Measurements from ENCODE around the gene SH3RF3. TPM values are rescaled to one million over a fixed set of nuclear protein-coding genes. Genes with fewer than 3 reads are reported as not detected.

Gene SH3RF3
- total and polyA plus RNA-seq, 2 of the 13 experiments (the other 11 are each of a cell fraction or from before 2014, with no cell fraction given): 0.04 TPM; not detected in 1

GRCh38 chr2:109265953-109266352, 136.9 kb downstream of the SH3RF3 start (continued):
- TF ChIP-seq, protein P1, sequence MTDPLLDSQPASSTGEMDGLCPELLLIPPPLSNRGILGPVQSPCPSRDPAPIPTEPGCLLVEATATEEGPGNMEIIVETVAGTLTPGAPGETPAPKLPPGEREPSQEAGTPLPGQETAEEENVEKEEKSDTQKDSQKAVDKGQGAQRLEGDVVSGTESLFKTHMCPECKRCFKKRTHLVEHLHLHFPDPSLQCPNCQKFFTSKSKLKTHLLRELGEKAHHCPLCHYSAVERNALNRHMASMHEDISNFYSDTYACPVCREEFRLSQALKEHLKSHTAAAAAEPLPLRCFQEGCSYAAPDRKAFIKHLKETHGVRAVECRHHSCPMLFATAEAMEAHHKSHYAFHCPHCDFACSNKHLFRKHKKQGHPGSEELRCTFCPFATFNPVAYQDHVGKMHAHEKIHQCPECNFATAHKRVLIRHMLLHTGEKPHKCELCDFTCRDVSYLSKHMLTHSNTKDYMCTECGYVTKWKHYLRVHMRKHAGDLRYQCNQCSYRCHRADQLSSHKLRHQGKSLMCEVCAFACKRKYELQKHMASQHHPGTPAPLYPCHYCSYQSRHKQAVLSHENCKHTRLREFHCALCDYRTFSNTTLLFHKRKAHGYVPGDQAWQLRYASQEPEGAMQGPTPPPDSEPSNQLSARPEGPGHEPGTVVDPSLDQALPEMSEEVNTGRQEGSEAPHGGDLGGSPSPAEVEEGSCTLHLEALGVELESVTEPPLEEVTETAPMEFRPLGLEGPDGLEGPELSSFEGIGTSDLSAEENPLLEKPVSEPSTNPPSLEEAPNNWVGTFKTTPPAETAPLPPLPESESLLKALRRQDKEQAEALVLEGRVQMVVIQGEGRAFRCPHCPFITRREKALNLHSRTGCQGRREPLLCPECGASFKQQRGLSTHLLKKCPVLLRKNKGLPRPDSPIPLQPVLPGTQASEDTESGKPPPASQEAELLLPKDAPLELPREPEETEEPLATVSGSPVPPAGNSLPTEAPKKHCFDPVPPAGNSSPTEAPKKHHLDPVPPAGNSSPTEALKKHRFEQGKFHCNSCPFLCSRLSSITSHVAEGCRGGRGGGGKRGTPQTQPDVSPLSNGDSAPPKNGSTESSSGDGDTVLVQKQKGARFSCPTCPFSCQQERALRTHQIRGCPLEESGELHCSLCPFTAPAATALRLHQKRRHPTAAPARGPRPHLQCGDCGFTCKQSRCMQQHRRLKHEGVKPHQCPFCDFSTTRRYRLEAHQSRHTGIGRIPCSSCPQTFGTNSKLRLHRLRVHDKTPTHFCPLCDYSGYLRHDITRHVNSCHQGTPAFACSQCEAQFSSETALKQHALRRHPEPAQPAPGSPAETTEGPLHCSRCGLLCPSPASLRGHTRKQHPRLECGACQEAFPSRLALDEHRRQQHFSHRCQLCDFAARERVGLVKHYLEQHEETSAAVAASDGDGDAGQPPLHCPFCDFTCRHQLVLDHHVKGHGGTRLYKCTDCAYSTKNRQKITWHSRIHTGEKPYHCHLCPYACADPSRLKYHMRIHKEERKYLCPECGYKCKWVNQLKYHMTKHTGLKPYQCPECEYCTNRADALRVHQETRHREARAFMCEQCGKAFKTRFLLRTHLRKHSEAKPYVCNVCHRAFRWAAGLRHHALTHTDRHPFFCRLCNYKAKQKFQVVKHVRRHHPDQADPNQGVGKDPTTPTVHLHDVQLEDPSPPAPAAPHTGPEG (CRISPR knock-in tag; IDR thresholded peaks at IDR 0.05): no peak
- TF ChIP-seq SKIL (CRISPR knock-in tag; IDR thresholded peaks at IDR 0.05; ENCODE audit: borderline replicate concordance) (peak; percentile 54; the same call in 1 of the 2 replicates), FOXA1 (IDR thresholded peaks at IDR 0.05) (peak; percentile 35; the same call in 1 of the 2 replicates), FOXA1 (CRISPR knock-in tag; IDR thresholded peaks at IDR 0.05) (no peak), ZFAT (CRISPR knock-in tag; conservative IDR thresholded peaks at IDR 0.05) (no peak), PHB2 (IDR thresholded peaks at IDR 0.05; ENCODE audit: partially characterized antibody) (peak; percentile 62), ZNF773 (CRISPR knock-in tag; IDR thresholded peaks at IDR 0.05; ENCODE audit: borderline replicate concordance) (no peak), ZNF232 (CRISPR knock-in tag; IDR thresholded peaks at IDR 0.05; ENCODE audit: borderline replicate concordance) (no peak), IKZF1 (IDR thresholded peaks at IDR 0.05) (peak; percentile 81; the same call in 1 of the 2 replicates), ZFP62 (CRISPR knock-in tag; IDR thresholded peaks at IDR 0.05) (no peak), PHF20 (CRISPR knock-in tag; IDR thresholded peaks at IDR 0.05) (no peak), KLF15 (CRISPR knock-in tag; IDR thresholded peaks at IDR 0.05; ENCODE audit: borderline replicate concordance) (no peak), BCL3 (CRISPR knock-in tag; IDR thresholded peaks at IDR 0.05) (no peak)
- TF ChIP-seq, protein P2, sequence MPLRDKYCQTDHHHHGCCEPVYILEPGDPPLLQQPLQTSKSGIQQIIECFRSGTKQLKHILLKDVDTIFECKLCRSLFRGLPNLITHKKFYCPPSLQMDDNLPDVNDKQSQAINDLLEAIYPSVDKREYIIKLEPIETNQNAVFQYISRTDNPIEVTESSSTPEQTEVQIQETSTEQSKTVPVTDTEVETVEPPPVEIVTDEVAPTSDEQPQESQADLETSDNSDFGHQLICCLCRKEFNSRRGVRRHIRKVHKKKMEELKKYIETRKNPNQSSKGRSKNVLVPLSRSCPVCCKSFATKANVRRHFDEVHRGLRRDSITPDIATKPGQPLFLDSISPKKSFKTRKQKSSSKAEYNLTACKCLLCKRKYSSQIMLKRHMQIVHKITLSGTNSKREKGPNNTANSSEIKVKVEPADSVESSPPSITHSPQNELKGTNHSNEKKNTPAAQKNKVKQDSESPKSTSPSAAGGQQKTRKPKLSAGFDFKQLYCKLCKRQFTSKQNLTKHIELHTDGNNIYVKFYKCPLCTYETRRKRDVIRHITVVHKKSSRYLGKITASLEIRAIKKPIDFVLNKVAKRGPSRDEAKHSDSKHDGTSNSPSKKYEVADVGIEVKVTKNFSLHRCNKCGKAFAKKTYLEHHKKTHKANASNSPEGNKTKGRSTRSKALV (CRISPR knock-in tag; IDR thresholded peaks at IDR 0.05): no peak
